GM19452 (cell line): Measurements from ENCODE around the gene COG4.
"Not testable (repeated sequence)": the region's sequence is repeated elsewhere in the genome, so short reads cannot be mapped to it uniquely, and the experiment has no call there.

Experiments used
- ATAC-seq: cut with Tn5 transposase; IDR thresholded peaks from one replicate; pipeline ENCODE4 v1.9.1; 2021; ENCODE audit not compliant: unreplicated experiment

The COG4 gene

GRCh38 chr16:70527315-70527996 lies 4.1 kb upstream of the COG4 start:
- no peak for ATAC-seq

- ATAC-seq: no peak
Measured at GRCh38 chr16:70526403-70526802, 3.0 kb upstream of the COG4 start.

GRCh38 chr16:70524399-70524825 lies 1.1 kb upstream of the COG4 start:
- not testable (repeated sequence) for ATAC-seq

- ATAC-seq: peak; percentile 41
Measured at GRCh38 chr16:70523743-70524398, 517 bp upstream of the COG4 start, which contains the start of gene SF3B3. Gene SF3B3 (plus strand): TSS chr16:70523816. CDS start chr16:70526657, 2,841 bp downstream.

- ATAC-seq: no peak
Measured at GRCh38 chr16:70522216-70523075, 908 bp downstream of the COG4 start.

- peak; percentile 39 for ATAC-seq
Measured at GRCh38 chr16:70520612-70521297, 2.6 kb downstream of the COG4 start.

GRCh38 chr16:70512456-70512855 lies 10.9 kb downstream of the COG4 start:
- ATAC-seq: no peak

- no peak for ATAC-seq
Measured at GRCh38 chr16:70511833-70512232, 11.5 kb downstream of the COG4 start.

- ATAC-seq: no peak
Measured at GRCh38 chr16:70510216-70510615, 13.1 kb downstream of the COG4 start.

GRCh38 chr16:70508752-70509151 lies 14.6 kb downstream of the COG4 start:
- no peak for ATAC-seq

- no peak for ATAC-seq
Measured at GRCh38 chr16:70496513-70496912, 26.8 kb downstream of the COG4 start.

GRCh38 chr16:70495425-70496182 lies 27.8 kb downstream of the COG4 start:
- ATAC-seq: no peak

GRCh38 chr16:70494777-70495176 lies 28.6 kb downstream of the COG4 start:
- ATAC-seq: no peak

GRCh38 chr16:70494202-70494770 lies 29.1 kb downstream of the COG4 start:
- no peak for ATAC-seq

GRCh38 chr16:70493802-70494201 lies 29.6 kb downstream of the COG4 start:
- ATAC-seq: no peak

- no peak for ATAC-seq
Measured at GRCh38 chr16:70490261-70490660, 33.1 kb downstream of the COG4 start.

GRCh38 chr16:70484867-70485266 lies 38.5 kb downstream of the COG4 start:
- ATAC-seq: no peak

GRCh38 chr16:70483426-70483825 lies 39.9 kb downstream of the COG4 start:
- ATAC-seq: peak; percentile 63

- ATAC-seq: no peak
Measured at GRCh38 chr16:70482624-70483023, 40.7 kb downstream of the COG4 start.

- no peak for ATAC-seq
Measured at GRCh38 chr16:70481929-70482536, 41.3 kb downstream of the COG4 start.
